Stimulated activated CD4-positive, alpha-beta T cell treated with anti-CD3 and anti-CD28 coated beads, Interleukin-15, amount 100 ng/mL, for 24 hours (primary cell): Measurements from ENCODE around the gene CCDC12.
A peak's percentile ranks its signal among the peaks of the same experiment; 100 is the strongest.

ENCODE experiments used
- DNase-seq: peaks from one replicate; pipeline ENCODE4 v3.0.0-alpha.2; 2020

CCDC12 gene

DNA sequence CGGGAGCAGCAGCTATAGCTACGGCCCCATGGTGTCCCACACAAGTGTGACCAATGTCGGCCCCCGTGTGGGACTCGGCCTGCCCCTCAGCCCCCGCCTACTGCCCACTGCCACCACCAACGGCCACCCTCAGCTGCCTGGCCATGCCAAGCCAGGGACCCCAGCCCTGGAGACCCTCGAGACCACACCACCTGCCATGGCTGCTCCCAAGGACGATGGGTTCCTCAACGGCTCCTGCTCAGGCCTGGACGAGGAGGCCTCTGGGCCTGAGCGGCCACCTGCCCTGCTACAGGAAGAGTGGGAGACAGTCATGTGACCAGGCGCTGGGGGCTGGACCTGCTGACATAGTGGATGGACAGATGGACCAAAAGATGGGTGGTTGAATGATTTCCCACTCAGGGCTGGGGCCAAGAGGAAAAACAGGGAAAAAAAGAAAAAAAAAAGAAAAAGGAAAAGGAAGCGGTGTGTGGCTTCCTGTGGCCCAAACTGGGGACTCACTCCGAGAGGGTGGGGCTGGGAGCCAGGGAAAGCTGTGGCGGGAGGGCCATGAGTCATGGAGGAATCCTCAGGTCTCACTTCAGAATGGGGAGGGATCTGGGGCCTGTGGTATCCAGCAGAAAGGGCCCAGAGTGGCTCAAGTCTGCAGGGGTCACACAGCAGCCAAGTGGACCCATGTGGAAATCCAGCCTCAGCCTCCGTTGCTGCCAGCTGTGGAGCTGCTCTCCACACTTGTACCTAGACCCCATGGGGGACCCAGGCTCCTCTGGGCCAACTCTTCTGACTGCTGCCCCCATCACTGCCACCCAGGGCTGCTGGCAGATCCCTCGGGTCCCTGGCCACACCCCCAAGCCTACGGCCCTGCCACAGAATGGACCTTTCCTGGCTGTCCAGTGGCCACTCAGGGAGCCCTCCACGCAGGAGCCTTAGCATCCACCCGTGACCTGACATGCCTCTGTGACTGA lies 72.9 kb downstream of the CCDC12 start:
- no peak for DNase-seq

DNA sequence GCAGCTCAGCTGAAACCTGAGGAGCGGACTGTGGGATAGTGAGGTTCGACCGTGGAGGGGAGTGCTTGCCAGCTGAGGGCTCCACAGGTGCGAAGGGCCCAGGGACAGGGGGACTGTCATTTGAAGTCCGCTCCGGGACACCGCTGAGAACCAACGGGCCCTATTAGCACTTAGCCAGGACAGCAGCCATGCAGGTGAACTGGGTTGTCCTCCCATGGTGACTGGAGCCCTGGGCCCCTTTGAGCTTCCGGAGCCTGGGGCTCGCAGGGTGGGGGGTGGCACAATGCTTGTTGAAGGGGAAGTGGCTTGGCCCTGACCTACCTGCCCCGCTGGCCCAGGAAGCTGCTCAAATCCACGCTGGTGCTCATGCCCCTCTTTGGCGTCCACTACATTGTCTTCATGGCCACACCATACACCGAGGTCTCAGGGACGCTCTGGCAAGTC lies 74.3 kb downstream of the CCDC12 start:
- no peak for DNase-seq

DNA sequence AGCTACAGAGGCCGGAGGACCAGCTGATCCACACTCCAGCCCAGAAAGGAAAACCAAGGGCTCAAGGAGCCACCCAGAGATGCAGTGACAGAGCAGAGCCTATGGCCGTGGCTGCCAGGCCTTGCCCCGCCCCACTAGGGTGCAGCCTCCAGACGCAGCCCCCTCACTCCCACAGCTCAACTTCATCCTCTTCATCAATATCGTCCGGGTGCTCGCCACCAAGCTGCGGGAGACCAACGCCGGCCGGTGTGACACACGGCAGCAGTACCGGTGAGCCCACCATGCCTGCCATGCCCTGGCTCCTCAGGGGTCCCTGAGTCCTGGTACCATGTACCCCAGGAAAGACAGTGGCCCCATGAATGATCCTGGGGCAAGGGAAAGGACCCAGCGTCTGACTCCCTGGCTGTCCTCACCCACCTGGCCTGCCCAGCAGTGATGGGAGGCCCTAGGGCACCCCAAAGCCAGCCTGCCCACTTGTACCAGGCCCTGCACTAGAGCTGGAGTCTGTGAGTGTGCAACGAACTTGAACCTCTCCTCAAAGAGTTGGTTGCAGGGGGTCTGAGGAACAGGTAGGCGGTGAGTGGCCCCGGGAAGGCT lies 74.9 kb downstream of the CCDC12 start:
- DNase-seq, result no peak

DNA sequence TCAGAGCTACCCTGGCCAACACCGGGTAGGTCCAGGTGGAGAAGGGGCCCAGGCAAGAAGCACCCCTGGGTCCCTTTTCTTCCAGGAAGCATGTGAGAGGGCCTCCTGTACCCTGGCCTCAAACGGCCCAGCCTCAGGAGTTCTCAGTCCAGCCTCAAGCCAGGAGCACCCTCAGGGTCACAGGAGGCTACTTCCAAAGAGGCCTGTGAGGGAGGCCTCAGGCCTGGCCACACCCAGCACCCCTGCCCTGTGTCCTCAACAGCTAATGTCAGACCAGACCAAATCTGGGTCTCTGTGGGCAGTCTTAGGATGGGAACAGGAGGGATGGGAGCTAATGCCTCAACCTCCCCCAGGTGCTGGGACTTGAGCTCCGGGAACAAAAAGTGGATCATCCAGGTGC lies 75.5 kb downstream of the CCDC12 start:
- no peak for DNase-seq

DNA sequence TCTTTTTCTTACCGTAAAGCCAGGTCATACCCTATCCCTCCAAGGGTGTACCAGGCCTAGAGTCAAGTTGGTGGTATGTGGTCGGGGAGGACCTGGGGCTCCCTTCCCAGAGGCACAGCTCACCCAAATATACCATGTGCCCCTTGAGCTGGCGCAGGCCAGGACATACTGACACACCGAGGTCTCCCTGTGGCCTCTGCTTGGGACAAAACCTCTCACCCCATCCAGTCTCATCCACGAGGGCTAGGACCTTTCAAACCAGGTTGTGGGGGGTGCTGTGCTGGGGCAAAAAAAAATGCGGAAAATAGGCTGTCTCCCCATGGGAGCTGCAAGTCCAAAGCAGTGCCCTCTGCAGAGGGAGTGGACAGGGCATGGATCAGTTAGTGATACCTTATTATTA lies 76.2 kb downstream of the CCDC12 start:
- no peak for DNase-seq

DNA sequence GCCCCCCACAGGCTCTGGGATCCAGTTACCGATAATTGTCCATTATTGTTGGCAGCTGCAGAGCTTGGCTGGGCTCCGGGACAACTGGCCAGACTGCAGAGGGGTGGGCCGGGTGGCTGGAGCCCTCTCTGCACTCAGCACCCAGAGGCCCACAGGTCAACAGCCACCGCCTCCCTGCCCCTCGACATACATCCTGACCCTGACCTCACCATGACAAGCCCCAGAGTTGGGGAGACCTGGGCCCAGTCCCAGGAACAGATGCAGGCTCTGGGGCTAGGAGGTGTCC lies 76.6 kb downstream of the CCDC12 start:
- DNase-seq, result no peak

DNA sequence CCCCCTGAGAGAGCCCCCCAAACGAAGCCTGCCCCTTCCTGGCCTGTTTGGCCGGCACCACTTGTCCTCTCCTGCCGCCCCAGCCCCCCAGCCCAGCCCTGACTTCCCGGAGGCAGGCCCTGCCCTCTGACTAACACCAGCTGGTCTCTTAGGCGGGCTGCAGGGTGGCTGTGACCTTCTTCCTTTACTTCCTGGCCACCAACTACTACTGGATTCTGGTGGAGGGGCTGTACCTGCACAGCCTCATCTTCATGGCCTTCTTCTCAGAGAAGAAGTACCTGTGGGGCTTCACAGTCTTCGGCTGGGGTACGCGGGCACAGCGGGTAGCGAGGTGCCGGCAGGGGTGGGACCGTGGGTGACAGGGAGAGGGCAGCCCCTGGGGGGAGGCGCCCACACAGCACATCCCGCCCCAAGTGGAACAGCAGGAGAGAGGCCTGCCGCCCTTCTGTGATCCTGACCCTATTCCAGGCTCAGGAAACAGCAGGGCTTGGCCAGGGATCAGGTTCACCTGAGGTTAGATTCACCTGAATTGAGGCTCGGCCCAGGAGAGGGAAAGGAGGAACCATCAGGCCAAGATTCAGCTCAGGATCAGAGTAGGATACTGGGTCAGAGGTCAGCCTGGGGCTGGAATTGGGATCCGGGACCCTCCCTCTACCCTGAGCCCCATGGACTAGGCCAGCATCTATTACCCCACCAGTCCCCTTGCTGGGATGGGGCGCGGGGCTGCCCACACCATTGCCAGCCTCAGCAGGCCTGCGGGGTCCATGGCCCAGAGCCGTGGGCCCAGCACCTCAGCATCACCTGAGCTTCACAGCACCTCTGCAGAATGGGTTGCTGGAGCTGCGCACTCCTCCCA lies 77.2 kb downstream of the CCDC12 start:
- no peak for DNase-seq

DNA sequence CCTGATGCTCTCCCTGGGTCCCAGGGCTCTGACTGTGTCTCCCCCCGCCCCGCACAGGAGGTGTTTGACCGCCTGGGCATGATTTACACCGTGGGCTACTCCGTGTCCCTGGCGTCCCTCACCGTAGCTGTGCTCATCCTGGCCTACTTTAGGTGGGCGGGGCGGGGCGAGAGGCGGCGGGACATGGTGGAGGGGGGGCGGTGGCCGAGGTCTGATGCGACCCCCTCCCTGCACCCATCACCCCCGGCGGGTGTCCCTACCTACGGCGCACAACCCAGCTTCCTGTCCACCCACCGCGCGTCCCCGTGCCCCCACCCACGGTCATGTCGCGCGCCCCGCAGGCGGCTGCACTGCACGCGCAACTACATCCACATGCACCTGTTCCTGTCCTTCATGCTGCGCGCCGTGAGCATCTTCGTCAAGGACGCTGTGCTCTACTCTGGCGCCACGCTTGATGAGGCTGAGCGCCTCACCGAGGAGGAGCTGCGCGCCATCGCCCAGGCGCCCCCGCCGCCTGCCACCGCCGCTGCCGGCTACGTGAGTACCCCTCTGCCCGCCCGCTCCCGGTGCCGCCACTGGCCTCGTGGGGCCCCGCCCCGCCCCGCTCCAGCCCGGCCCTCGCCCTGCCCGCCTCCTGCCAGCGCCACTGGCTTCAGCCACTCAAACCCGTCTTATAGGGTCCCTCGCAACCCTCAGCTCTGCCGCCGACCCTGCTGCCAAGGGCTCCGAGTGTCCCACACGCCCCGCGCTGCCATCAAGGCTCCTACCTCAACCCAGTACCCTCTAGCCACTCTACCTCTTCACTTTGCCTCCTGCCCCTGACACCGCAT lies 78.0 kb downstream of the CCDC12 start:
- peak; percentile 20 for DNase-seq

DNA sequence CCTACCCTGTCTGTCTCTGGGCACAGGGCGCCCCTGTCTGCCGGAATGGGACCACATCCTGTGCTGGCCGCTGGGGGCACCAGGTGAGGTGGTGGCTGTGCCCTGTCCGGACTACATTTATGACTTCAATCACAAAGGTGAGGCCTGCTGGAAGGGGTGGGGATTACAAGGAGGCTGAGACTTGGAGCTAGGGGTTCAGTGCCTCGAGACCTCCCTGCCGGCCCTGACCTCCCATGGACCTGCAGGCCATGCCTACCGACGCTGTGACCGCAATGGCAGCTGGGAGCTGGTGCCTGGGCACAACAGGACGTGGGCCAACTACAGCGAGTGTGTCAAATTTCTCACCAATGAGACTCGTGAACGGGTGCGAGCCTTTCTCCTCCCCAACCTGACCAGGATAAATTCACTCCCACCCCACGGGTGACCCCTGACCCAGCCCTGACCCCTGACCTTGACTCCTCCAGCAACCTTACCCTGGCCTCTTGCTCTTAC lies 78.7 kb downstream of the CCDC12 start:
- DNase-seq, result no peak

DNA sequence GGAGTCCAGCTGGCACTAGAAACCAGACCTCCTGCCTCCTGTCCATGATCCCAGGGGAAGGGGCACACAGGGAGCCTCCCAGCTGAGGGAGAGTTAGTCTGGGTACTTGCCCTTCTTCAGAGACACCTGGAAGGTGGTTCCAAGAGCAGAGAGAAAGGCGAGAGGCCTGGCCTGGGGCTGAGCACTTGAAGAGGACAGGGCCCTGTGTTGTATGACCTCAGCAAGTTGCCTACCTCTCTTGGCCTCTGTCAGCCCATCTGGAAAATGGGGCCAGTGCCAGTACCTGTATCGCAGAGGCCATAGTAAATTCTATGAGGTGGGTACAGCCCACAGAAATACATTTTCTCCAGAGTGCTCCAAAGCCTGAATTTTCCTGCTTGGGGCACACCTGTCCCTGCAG lies 79.5 kb downstream of the CCDC12 start:
- DNase-seq, result no peak

DNA sequence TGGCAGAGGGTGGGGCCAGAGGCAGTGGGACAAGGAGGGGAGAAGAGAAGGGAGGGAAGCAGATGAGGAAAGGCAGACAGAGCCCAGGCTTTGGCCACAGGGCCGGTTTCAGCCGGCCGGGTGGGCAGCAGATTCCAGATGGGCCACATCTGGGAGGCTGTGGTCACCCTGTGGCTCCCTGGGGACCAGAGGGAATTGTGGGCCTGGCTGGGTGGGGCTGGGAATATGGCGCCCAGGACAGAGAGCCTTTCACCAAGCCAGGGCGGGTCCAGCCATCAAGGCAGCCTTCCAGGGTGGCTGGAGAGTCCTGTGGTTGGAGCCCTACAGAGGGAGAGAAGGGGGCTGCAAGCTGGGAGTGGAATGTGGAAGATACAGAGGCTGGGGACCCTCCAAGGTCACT lies 80.2 kb downstream of the CCDC12 start:
- DNase-seq, result no peak

DNA sequence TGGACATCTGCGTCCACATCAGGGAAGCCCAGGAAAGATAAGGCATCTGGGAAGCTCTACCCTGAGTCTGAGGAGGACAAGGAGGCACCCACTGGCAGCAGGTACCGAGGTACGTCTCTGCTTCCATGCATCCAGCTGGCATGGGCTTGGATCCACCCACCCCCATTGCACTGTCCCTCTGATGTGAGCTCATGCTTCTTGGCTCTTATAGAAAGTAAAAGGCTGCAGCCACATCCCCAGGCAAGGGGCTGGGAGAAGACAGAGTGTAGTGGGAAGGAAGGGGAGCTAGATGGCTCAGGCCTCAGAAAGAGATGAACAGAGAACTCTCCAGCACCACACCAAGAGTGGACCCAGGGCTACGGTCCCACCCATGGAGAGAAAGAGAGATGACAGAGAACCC lies 80.8 kb downstream of the CCDC12 start:
- no peak for DNase-seq

DNA sequence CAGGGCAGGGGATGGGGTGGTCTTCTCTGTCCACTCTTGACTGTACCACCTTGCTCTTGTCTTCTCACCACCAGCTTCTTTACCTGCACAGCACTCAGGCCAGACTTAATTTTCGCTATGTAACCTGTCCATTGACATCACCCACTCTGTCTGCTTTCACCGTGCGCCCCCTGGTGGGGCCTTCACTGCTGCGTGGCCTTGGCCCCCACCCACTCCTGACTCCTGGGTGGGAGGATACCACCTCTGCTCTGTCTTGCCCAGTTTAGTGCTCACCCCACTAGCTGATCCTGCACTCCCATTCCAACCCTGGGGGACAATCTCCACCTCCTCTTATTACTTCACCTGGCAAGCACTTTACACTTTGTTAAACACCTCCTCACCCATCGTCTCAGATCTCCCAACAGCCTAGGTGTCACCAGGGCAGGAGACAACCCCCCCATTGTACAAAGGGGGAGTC lies 81.3 kb downstream of the CCDC12 start:
- peak; percentile 86 for DNase-seq

DNA sequence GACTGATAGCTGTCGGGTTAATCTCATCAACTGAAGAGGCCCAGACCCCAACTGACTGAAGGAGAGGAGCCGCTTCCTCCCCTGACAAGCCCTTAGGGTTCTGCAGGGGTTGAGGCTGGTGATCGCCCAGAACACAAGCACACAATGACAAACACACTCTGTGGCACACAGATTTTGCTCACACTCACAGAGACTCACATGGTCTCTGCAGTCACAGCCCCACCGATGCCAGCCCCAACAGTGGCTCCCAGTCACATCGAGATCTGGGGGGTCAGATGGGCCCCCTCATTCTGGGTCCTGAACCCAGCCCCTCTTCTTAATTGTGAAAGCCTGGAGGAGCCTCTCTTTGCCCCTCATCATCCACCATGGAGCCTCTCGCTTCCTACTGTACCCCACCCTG lies 82.3 kb downstream of the CCDC12 start:
- no peak for DNase-seq

DNA sequence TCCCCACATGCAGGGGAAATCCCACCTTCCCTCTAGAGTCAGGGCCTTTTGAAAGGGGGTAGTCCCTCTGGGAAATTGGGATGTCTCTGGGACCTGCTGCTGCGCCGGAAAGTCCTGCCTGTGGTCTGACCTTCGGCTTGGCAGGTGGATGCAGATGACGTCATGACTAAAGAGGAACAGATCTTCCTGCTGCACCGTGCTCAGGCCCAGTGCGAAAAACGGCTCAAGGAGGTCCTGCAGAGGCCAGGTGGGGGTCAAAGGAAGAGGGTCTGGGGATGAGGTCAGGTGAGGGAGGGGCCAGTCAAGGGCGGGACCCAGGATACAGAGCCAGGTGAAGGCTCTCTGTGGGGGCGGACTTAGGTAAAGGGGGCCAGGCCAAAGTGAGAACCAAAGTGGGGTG lies 82.8 kb downstream of the CCDC12 start:
- DNase-seq, result no peak

DNA sequence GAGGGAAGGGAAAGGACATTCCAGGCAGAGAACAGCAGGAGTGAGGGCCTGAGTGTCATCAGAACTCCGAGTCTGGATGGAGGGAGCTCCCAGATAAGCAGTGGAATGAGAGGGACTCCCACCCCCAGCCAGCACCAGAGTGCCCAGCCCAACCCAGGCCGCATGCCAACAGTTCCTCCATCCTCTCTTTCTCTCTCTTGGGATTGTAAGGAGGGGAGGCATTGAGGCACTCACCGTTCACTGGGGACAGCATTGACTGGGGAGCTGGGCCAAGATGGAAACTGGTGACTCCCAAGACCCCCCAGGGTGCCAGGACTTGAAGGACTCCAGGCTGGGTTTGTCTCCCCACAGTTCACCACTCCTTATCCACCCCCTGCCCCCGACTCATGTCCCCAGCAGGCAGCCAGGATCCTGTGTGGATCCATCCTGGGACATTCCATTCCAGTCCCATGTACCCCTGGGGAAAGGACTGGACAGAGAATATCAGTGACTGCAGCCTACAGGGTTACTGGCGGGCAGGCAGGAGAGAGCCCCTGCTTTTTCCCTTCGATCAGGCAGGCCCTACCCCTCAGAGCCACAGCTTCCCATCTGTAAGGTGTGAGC lies 83.3 kb downstream of the CCDC12 start:
- DNase-seq, result no peak

DNA sequence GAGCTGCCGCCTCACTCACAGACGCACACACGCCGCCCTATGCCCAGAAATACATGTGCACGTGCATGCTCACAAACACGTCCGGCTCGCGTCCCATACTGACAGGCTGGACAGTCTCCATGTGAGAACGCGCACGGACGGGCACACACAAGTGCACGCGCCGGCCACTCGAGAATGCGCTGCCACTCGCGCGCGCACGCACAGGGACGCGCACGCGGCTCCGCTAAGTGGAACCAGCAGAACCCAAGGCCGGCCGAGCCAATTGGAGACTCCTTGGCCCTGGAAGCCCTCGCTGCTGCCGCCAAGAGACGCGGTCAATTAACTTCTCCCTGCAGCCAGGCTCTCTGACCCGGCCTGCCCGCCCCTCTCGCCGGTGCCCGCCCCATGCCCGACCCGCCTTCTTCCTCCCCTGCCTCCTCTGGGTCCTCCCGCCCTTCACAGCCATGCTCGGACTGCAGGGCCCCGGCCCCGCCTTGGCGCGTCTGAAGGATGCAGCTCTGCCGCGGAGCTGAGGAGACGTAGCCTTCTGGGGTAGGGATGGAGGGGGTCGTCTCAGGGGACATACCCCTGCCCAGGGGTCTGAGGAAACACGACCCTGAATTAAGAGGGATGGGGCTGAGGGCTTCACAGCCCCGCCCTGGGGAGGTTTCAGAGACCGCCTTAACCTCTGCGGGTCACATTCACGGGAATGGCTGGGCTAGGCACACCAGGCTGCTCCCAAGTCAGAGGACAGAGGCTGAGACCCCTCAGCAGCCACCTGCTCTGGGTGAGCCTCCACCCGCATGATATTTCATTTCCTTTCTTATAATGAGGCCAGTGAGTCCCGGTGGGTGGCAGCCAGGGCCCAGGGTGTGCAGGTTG lies 84.0 kb downstream of the CCDC12 start:
- DNase-seq, result peak; percentile 30

DNA sequence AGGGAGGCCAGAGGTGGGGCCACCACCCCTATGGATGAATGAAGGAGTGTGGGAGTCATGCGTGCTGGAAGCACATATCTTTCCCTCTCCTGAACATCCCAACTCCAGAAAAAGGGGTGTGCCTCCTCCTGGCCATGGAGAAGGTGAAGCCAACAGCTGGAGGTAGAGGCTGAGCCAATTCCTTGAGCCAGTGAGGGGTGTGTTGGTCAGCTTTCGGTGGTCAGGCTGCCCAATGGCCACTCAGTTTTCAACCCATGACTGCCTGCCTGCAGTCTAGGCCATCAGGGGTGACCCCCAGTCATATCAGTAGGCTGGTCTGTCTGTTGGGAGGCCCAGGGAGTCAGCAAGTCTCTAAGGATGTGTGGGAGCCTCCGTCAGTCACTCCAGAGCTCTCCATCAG lies 85.4 kb downstream of the CCDC12 start:
- DNase-seq, result no peak

DNA sequence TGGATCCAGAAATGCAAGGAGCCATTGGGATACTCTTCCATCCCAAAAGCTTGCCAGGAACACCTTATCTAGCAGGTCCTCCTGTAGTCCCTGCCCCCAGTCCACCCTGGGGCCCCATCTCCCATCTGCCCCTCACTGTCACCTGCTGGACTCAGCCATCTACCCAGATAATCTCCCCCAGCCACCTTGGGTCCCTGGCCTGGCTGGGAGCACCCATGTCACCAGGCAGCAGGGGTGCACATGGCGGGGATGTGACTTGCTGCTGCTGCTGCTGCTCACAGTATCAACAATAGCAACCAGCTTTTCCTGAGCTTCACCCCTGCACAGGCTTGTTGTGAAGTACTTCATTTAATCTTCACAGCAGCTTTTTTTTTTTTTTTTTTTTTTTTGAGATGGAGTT lies 86.4 kb downstream of the CCDC12 start:
- no peak for DNase-seq

DNA sequence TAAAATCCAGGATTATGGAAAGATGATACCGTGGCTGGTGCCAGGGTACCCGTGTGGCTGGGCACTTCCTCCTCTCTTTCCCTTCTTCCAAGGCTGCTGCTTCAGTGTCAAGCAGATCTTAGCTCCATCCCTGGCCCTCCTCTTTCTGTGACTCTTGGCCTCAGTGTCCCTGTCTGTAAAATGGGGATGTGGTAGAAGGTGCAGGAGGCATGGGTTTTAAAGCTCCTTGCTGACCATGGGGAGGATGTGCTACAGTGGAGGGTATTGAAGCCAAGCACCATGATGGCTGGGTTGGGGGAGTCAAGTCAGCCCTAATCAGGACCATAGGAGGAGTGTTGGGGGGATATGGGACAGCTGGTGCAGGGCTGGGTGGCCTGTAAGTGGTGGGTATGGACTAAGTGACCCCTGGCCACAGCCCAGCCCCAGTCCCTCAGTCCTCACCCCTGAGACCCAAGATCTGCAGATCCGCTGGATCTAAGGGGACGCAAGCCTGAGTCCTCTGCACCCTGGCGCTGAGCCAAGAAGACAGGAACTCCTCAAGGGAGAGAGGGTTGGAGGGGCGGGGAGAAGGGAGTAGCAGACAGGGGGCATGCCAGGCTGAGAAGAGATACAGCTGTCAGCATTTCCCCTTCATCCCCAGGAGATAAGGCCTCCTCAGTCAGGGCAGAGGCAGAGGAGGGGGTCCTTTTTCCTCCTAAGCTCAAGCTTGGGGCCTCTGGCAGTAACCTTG lies 87.0 kb downstream of the CCDC12 start:
- DNase-seq, result no peak
